SIG-M5 treated with dmso at 0.1 percent for 504 hours (cell line): Measurements from ENCODE around the gene ADCY7.
"Not testable (repeated sequence)": the region's sequence is repeated elsewhere in the genome, so short reads cannot be mapped to it uniquely, and the experiment has no call there.

Source experiments
- DNase-seq: peaks from one replicate; lab custom pipeline; 2025; ENCODE audit not compliant: unreplicated experiment; lab: John Stamatoyannopoulos, UW

Gene ADCY7

DNA sequence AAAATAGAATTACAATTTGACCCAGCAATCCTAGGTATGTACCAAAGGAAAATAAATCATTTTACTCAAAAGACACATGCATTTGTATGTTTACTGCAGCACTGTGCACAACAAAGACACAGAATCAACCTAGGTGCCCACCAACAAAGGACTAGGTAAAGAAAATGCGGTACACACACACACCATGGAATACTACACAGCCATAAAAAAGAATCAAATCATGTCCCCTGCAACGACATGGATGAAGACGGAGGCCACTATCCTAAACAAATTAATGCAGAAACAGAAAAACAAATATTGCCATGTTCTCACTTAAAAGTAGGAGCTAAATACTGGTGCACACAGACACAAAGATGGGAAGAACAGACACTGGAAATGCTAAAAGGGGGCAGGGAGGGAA is 66.2 kb downstream of the ADCY7 start:
- DNase-seq: no peak

DNA sequence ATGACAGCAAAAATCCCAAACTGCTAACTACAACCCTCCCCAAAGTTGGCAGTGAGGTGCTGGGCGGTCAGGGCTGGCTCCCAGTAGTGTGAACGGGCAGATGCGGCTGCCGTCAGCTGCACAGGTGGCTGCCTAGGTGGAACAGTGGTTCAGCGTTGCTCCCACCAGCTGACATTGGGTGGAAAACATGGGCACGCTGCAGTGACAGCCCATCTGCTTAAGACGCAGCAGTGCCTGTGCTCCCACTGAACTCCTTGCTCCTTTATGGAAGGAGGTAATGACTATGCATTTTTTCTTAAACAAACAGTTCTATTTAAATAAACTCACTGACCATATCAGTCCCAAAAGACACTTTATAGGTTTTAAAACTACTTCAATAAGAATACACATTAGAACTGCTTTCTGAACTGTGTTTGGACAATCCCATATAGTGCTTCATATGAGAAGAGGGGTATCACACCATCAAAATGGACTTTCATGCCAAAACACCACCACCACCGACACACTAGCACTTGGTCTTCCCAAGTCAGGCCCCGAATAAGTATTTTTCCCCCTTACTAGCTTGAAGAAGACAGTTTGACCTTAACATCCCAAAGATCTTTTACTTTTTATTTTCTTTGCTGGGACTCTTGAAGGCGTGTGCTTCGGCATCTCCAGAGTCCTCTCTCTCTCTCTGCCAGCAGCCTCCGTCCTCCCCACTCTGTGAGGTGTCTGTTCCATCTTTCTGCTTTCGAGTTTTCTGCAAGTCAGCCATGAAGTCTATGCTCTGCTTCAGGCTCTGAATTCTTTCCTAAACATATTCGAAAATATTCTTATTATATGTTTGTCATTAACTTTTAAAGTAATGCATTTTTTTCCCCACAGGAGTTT is 68.0 kb downstream of the ADCY7 start:
- DNase-seq: no peak

DNA sequence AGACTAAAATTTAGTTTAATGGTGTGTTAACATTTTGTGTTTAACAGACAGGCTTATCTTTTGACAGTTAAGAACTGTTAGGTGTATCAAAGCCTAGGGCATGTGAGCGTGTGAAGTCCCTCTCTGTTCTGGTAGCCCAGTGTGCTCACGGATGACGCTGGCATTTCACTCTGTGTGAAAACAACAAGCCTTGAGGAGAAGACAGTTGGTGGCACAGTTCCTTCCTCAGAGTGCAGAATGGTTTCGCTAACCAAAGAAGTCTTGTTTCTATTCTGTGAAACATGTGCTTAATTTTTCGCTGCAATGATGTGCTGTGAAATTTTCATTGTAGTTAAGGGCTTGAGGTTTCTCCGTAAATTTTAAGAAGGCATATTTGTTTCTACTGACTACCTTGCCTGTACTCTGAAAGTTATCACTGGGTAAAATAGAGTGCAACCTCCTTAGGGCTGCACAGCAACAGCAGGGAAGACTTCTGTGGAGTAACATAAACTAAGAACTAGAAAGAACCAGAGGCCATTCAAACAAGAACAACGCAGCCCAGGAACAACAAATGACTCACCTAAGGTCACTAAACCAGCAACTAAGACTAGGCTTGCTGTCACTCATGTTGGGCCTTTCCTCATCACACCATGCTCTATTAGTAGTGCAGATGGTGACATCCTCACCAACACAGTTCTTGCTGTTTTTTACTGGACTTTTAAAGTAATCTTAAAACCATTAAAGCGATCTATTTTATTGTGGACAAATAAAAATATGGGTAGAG is 69.0 kb downstream of the ADCY7 start:
- DNase-seq: no peak

DNA sequence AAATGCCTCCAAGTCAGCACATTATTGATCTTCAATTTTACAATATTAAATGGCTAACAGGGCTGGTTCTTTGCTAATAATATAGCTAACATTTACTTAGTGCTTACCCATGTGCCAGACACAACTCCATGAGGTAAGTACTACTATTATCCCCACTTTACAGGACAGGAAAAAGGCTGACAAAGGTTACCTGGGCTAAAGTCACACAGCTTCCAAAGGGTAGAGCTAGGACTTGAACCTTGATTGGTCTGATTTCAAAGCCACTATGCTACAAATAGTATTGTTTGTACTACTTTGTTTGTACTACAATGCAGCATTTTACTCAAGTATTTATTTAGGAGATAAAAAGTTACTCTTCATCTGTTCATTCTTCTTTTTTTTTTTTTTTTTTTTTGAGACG is 70.5 kb downstream of the ADCY7 start:
- DNase-seq: no peak

DNA sequence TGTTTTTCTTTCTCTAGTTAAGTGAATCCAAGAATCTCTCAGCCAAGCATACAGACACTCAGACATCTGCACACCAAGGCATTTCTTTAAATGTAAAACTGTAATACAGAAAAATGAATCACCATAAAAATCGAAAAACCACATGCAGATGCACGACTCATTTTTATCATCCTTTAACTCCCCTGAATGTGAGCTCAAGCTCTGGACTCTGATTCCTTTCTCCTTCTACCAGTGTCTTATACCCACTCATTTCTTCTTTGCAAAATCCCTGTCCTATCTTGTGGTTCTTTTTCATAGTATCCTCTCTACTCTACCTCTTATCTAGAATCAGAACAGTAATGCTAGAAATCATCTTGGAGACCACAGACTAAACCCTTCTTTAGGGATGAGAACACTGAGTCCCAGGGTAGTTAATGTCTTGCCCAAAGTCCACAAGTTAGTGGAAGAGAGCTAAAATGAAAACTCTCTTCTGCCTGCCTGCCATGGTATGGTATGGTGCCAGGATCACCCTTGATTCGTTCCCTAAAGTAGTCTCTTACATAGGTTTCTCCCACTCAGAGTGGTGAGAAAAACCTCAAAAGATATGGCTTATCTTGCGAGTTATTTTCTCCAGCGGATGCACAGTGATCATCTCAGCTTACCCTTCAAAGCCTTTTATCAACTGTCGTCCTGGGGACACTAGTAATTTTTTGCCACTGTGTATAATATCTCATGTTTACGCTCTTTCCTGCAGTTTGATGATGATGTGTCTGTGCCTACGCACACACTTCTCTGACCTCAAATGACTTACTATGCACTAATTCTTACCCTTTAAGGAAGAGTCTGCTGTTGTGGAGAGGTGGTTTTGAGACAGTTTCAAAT is 72.2 kb downstream of the ADCY7 start:
- DNase-seq: no peak

DNA sequence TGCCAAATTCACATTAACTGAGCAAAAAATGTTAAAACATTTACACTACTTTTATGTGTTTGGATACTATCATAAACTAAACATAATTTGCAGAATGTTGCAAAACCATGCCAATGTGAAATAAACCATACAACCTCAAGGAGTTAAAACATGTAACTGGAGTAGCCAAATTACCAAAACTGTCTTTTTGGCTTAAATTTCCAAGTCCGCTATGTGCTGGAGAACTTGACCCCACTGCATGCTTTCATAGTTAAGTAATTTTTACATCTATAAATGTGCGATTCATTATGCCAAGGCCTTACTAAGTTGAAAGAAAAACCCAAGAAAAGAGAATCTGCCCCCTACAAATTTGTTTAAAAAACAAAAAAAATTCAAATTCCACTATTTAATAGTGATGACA is 74.2 kb downstream of the ADCY7 start:
- DNase-seq: no peak

DNA sequence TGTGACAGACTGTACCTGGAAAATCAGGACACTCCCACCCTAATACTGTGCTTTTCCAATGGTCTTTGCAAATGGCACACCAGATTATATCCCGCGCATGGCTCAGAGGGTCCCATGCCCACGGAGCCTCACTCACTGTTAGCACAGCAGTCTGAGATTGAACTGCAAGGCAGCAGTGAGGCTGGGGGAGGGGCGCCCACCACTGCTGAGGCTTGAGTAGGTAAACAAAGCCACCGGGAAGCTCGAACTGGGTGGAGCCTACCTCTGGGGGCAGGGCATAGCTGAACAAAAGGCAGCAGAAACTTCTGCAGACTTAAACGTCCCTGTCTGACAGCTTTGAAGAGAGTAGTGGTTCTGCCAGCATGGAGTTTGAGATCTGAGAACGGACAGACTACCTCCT is 77.2 kb downstream of the ADCY7 start:
- DNase-seq: not testable (repeated sequence)

DNA sequence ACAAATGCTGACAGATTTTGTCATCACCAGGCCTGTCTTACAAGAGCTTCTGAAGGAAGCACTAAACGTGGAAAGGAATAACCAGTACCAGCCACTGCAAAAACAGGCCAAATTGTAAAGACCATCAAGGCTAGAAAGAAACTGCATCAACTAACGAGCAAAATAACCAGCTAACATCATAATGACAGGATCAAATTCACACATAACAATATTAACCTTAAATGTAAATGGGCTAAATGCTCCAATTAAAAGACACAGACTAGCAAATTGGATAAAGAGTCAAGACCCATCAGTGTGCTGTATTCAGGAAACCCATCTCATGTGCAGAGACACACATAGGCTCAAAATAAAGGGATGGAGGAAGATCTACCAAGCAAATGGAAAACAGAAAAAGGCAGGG is 78.9 kb downstream of the ADCY7 start:
- DNase-seq: not testable (repeated sequence)

DNA sequence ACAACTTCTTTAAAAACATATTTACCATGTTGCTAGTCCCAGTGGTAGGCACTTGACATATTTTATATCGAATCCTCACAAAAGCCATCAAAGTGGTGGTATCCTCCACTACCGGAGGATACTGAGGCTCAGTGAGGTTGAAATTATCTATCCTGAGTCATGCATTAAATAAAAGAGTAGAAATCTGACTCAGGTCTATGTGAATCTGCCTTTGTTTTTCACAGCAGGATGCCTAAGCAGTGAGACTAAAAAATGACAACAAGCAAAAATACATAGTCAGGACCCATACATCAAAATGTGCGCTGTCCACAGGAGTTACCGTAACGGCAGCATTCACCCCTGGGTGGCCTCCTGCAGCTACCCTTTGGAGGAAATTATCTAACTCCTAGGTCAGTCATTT is 84.8 kb downstream of the ADCY7 start:
- DNase-seq: no peak

DNA sequence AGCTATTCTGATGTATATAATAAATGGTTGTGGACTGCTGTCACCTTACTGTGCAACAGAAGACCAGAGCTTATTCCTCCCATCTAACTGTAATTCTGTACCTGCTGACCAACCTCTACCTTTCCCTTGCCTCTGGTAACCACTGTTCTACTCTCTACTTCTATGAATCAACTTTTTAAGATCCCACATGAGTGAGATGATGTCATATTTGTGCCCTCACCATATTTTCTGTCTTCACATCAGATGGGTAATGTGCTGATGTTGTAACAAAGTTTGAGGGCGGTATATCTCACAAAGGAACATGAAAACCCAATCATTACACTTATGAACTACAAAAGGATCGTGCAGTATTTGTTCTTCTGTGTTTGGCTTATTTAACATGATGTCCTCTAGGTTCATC is 85.6 kb downstream of the ADCY7 start:
- no peak for DNase-seq

DNA sequence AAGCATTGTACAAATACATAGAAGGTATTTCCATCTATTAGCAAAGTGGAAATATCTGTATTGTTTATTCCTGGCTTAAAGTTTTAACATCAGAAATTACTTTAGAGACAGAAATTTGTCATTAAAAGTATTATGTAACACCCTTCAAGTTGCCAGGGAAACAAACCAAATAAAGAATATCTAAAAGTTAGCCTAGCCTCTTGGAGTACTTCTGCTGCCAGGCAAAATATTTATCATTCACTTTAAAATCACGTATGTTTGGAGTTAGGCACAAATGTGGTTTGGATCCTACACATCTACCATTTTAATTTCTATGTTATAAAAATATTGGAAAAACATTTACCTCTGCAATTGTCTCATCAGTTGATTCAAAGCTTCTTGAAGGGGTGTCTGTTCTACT is 87.7 kb downstream of the ADCY7 start:
- DNase-seq: no peak

DNA sequence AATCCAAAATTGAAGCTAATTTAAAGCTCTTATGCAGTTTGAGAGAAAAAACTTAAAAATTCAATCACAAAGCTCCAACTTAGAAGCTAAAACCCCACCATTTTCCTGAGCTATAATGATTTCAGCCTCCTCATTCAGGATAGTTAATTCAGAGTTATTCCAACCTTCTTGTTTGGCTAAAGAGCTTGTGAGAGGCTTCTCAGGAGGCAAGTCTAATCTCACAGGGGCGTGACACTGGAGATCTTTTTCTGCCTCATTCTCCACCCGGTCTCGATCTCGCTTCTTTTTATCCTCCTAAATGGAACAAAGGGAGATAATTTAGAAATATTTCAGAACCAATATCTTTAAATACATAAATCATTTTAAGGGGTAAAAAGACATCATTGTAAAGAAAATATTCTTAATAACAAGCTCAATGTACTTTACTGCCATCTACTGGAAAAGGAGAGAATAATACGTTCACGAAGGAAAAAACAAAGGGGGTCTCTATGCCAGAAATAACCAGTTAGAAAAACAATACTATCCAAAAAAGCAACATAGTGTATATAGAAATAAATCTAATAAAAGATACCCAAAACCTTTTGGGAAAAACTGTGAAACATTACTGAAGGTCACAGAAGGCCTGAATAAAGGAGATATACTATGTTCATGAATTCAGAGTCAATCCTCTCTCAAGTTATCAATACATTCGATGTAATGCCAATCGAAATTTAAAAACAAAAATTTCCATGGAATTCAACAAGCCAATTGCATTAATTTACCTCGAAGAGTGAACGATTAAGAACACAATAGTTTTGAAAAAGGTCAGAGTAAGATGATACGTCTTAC is 88.5 kb downstream of the ADCY7 start:
- DNase-seq: peak; percentile 21

DNA sequence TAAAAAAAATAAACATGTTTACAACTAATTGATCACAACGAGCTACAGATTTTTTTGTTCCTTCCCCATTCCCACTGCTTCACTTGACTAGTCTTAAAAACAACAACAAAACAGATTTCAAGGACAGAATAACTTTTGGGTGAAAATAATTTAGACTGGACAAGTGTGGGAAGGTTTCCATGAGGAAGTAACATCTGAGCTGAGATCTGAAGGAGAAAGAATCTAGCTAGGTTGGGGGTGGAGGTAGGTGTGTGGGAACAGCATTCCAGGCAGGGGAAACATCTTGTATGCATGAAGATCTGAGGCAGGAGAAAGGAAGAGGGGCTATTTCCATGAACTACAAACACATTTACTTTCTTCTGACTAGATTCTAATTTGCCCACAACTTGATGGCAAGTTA is 93.3 kb downstream of the ADCY7 start:
- DNase-seq: no peak

DNA sequence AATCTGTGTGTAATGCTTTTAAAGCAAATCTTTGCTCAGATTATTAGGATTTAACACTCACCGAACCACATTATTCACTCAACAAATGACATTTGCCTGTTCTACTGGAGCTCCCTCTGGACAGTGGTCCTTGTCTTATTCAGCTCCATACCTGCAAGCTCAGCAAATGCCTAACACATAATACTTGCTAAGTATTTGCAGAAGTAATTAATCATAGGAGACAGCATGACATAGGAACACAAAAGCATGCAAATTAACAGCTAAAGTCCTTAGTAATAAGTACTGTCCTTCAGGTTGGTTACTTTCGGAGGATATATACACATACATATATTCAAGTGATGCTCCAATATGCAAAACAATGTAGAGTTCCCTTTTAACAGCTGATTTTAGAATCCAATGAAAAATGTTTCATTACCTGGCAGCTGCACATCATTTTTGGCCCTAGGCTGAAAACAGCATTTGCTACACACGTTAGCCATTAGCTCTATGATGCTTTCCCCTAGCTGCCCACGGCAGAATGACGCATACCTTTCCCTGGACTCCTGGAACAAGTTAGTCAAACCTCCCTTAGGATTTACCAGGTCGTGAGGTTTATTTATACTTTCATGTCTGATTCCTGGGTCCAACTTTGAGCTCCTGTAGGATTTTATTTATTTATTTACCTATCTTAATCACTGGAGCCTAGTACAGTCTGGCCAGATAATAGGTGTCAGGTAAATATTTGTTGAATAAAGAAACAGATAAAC is 93.9 kb downstream of the ADCY7 start:
- no peak for DNase-seq

DNA sequence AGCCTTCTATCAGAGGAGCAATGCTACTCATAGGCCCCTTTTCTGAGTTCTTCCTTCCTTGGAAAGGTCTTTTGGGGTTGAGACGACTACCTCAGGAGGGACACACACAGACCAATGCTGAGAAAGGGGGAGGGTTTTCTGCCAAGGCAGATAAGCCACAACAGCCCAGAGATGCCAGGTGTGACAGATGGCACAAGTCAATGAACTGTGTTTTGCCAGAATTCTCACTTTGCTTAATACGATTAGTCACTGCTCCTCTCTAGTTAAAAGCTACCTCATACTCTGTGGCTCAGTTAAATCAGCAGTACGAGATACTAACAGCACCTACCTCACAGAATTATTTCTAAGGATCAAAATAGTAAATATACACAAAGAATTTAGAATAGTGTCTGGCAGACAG is 94.4 kb downstream of the ADCY7 start:
- DNase-seq: no peak

DNA sequence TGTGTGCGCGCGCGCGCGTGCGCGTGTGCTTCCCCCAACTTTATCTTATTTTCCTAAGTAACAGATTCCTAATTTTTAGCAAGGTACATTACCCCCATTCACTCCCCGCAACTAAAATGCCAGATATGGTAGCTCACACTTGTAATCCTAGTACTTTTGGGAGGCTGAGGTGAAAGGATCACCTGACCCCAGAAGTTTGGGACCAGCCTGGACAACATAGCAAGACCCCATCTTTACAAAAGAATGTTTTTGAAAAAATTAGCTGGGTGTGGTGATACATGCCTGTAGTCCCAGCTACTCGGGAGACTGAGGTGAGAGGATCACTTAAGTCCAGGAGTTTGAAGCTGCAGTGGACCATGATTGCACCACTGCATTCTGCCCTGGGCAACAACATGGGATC is 97.3 kb downstream of the ADCY7 start:
- DNase-seq: no peak

DNA sequence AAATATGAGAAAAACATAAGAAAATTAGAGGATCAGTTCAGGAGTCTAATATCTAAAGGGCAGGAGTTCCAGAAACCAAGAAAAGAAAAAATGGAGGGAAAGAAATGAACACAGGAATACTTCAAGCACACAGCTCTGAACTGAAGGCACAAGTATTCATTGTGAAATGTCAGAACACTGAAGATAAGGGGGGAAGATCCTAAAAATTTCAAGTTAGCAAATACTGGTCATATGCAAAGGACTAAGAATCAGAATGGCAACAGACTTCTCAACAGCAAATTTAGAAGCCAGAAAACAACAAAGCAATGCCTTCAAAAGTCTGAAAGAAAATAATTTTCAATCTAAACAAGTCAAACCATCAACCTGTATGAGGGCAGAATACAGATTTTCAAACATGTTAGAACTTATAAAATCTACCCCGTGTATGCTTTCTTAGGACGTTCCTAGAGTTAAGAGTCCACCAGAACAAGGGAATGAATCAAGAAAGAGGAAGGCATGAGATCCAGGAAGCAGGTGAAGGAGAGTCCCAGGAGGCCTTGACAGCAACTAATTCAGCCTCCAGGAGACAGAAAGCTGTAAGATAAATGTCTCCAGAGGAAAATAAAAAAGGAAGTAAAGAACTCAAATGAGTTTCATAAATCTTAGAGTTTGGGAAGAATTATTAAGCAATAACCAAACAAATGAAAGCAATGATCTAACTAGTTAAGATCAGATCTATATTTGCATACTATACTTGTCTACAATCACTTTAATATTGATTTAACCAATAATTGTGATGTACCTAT is 99.6 kb downstream of the ADCY7 start:
- DNase-seq: peak; percentile 33
